GM23338 (cell line): Measurements from ENCODE around the gene NCBP3. TPM values are rescaled to one million over a fixed set of nuclear protein-coding genes. Genes with fewer than 3 reads are reported as not detected.

ENCODE experiments used
- ATAC-seq: fragments of 200-7000 bp; cut with Tn5 transposase; 3 replicates; pipeline ENCODE4 v1.9.1; 2020
- DNase-seq: peaks from one replicate; pipeline ENCODE4 v3.0.0-alpha.2; 2015; ENCODE audit warnings: low spot score
- H2AFZ ChIP-seq: fragments of 200-600 bp; sonication (generic); 2 replicates; pipeline ENCODE4 v1.8.0; 2016; ENCODE audit warnings: antibody characterized with exemption, mild to moderate bottlenecking, moderate library complexity
- H3F3A ChIP-seq: fragments of 200-600 bp; sonication (generic); replicated peaks from 2 replicates; pipeline ENCODE4 v1.8.0; 2017; ENCODE audit warnings: antibody characterized with exemption, mixed run types, low read depth
- H3K27ac ChIP-seq: fragments of 200-600 bp; sonication (generic); 2 replicates; pipeline ENCODE4 v1.6.1; 2016; ENCODE audit warnings: low read depth
- H3K27me3 ChIP-seq: fragments of 200-600 bp; sonication (generic); 2 replicates; pipeline ENCODE4 v1.8.0; 2016; ENCODE audit warnings: mild to moderate bottlenecking, mixed run types, moderate library complexity; ENCODE audit not compliant: insufficient read depth
- H3K36me3 ChIP-seq: fragments of 200-600 bp; sonication (generic); 2 replicates; pipeline ENCODE4 v1.8.0; 2016; ENCODE audit warnings: mild to moderate bottlenecking; ENCODE audit not compliant: insufficient read depth
- H3K4me1 ChIP-seq: fragments of 200-600 bp; sonication (generic); 2 replicates; pipeline ENCODE4 v1.8.0; 2016; ENCODE audit warnings: mild to moderate bottlenecking, moderate library complexity; ENCODE audit not compliant: insufficient read depth
- H3K4me2 ChIP-seq: fragments of 200-600 bp; sonication (generic); 2 replicates; pipeline ENCODE4 v1.7.1; 2017; ENCODE audit warnings: mixed run types
- H3K4me3 ChIP-seq: fragments of 200-600 bp; sonication (generic); 2 replicates; pipeline ENCODE4 v1.6.1; 2016; ENCODE audit warnings: mixed run types
- H3K79me2 ChIP-seq: fragments of 200-600 bp; sonication (generic); replicated peaks from 2 replicates; pipeline ENCODE4 v1.8.0; 2017; ENCODE audit warnings: mild to moderate bottlenecking; ENCODE audit not compliant: insufficient read depth
- H3K9me2 ChIP-seq: fragments of 200-600 bp; sonication (generic); 2 replicates; pipeline ENCODE4 v1.8.0; 2017; ENCODE audit not compliant: insufficient read depth
- H4K20me1 ChIP-seq: fragments of 200-600 bp; sonication (generic); replicated peaks from 2 replicates; pipeline ENCODE4 v1.8.0; 2017; ENCODE audit warnings: mild to moderate bottlenecking; ENCODE audit not compliant: insufficient read depth
- H3K27ac Mint-ChIP-seq: 2 replicates; pipeline ENCODE4 v1.8.0; 2020; ENCODE audit warnings: inconsistent platforms, mild to moderate bottlenecking, moderate library complexity, mixed read lengths
- H3K27me3 Mint-ChIP-seq: 3 replicates; pipeline ENCODE4 v1.8.0; 2022; ENCODE audit warnings: low read depth, mild to moderate bottlenecking, moderate library complexity, mixed read lengths, inconsistent platforms; ENCODE audit not compliant: insufficient read depth, poor library complexity
- H3K36me3 Mint-ChIP-seq: 3 replicates; pipeline ENCODE4 v1.8.0; 2021; ENCODE audit warnings: low read depth, mild to moderate bottlenecking, inconsistent platforms, moderate library complexity, mixed read lengths
- H3K4me1 Mint-ChIP-seq: 3 replicates; pipeline ENCODE4 v1.8.0; 2020; ENCODE audit warnings: mild to moderate bottlenecking, inconsistent platforms, mixed read lengths
- H3K4me3 Mint-ChIP-seq: 3 replicates; pipeline ENCODE4 v1.8.0; 2021; ENCODE audit warnings: moderate library complexity, mild to moderate bottlenecking, inconsistent platforms, mixed read lengths
- H3K9me3 Mint-ChIP-seq: 3 replicates; pipeline ENCODE4 v1.8.0; 2020; ENCODE audit warnings: moderate library complexity, mild to moderate bottlenecking, inconsistent platforms, mixed read lengths
- CREB1 ChIP-seq: fragments of 250-450 bp; sonication (Bioruptor Pico); IDR thresholded peaks from 2 replicates; pipeline ENCODE4 v1.5.0; 2020; ENCODE audit warnings: low read depth, mild to moderate bottlenecking, moderate library complexity
- EZH2 ChIP-seq: fragments of 200-600 bp; sonication (generic); IDR thresholded peaks from one replicate; pipeline ENCODE4 v1.8.0; 2017; ENCODE audit warnings: antibody characterized with exemption, mild to moderate bottlenecking, low read depth; ENCODE audit not compliant: unreplicated experiment
- EZH2phosphoT487 ChIP-seq: fragments of 200-600 bp; sonication (generic); IDR thresholded peaks from one replicate; pipeline ENCODE4 v1.8.1; 2018; ENCODE audit warnings: antibody characterized with exemption; ENCODE audit not compliant: unreplicated experiment
- STAT1 ChIP-seq: IDR thresholded peaks from one replicate; pipeline ENCODE4 v1.6.1; 2016; ENCODE audit warnings: antibody characterized with exemption; ENCODE audit not compliant: unreplicated experiment
- ZNF331 ChIP-seq: fragments of 250-450 bp; sonication (Bioruptor Pico); IDR thresholded peaks from 2 replicates; pipeline ENCODE4 v1.5.0; 2020; ENCODE audit warnings: low read depth, mild to moderate bottlenecking, moderate library complexity
- ZNF462 ChIP-seq: fragments of 250-450 bp; sonication (Bioruptor Pico); IDR thresholded peaks from 2 replicates; pipeline ENCODE4 v1.5.0; 2020; ENCODE audit warnings: mild to moderate bottlenecking, moderate library complexity
- polyA plus RNA-seq: library from polyadenylated mRNA; unstranded; fragments of >200 nt; fragmentation: Nextera tagmentation; extraction: Ambion mirVana; gene quantifications from 2 replicates; pipeline ENCODE4 v1.2.1, GENCODE V29; 2016
- total RNA-seq: library from RNA; depleted of rRNA; stranded (reverse); fragments of >200 nt; shearing (Covaris generic); gene quantifications from 2 replicates; pipeline ENCODE4 v1.2.3, GENCODE V29; 2014
- TF ChIP-seq, protein P1 (sequence below), 2 experiments: fragments of 200-600 bp in 1 of 2; sonication (generic) in 1 of 2; conservative IDR thresholded peaks; 2 replicates each; pipeline versions ENCODE4 v1.5.1 to v1.6.1; 2016 to 2017; ENCODE audit warnings: antibody characterized with exemption in 2 of 2, low read depth in 2 of 2, mild to moderate bottlenecking in 2 of 2, moderate library complexity in 1 of 2
- TF ChIP-seq, protein P2 (sequence below): IDR thresholded peaks from 2 replicates; pipeline ENCODE4 v1.6.1; 2016; ENCODE audit warnings: antibody characterized with exemption

Gene NCBP3
- total and polyA plus RNA-seq, 2 experiments from 2014 or later, result 35.5 to 42.8 TPM

- Mint-ChIP-seq H3K9me3 (no peaks in the 10 kb centered on the region; the same call in 2 of the 3 replicates), H3K27ac (no peak overlapping the region), H3K4me1 (no peaks in the 10 kb centered on the region), H3K36me3 (peaks cover 61% of the 10 kb centered on the region), H3K4me3 (no peak overlapping the region), H3K27me3 (no peaks in the 10 kb centered on the region)
- no peaks in the 10 kb centered on the region; the same call in 1 of the 2 replicates for H3F3A ChIP-seq
- H3K27me3 ChIP-seq, result no peaks in the 10 kb centered on the region
- no peak overlapping the region for H3K4me2 ChIP-seq
- no peak overlapping the region for H3K27ac ChIP-seq
- H3K9me2 ChIP-seq, result no peaks in the 10 kb centered on the region
- peaks cover 31% of the 10 kb centered on the region for H3K79me2 ChIP-seq
- peaks cover 21% of the 10 kb centered on the region for H4K20me1 ChIP-seq
- peak; percentile 69 for ATAC-seq
- TF ChIP-seq CREB1 (no peak), ZNF331 (CRISPR knock-in tag) (no peak), STAT1 (no peak), EZH2 (no peak), ZNF462 (CRISPR knock-in tag) (no peak), EZH2phosphoT487 (no peak)
- TF ChIP-seq, protein P1, sequence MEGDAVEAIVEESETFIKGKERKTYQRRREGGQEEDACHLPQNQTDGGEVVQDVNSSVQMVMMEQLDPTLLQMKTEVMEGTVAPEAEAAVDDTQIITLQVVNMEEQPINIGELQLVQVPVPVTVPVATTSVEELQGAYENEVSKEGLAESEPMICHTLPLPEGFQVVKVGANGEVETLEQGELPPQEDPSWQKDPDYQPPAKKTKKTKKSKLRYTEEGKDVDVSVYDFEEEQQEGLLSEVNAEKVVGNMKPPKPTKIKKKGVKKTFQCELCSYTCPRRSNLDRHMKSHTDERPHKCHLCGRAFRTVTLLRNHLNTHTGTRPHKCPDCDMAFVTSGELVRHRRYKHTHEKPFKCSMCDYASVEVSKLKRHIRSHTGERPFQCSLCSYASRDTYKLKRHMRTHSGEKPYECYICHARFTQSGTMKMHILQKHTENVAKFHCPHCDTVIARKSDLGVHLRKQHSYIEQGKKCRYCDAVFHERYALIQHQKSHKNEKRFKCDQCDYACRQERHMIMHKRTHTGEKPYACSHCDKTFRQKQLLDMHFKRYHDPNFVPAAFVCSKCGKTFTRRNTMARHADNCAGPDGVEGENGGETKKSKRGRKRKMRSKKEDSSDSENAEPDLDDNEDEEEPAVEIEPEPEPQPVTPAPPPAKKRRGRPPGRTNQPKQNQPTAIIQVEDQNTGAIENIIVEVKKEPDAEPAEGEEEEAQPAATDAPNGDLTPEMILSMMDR (conservative IDR thresholded peaks at IDR 0.05; ENCODE audit: low read depth in 2 of 2), result peak; percentile 80 to 87
- TF ChIP-seq, protein P2, sequence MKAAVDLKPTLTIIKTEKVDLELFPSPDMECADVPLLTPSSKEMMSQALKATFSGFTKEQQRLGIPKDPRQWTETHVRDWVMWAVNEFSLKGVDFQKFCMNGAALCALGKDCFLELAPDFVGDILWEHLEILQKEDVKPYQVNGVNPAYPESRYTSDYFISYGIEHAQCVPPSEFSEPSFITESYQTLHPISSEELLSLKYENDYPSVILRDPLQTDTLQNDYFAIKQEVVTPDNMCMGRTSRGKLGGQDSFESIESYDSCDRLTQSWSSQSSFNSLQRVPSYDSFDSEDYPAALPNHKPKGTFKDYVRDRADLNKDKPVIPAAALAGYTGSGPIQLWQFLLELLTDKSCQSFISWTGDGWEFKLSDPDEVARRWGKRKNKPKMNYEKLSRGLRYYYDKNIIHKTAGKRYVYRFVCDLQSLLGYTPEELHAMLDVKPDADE, result no peak
- H3K4me1 ChIP-seq, result no peaks in the 10 kb centered on the region
- H2AFZ ChIP-seq, result no peak overlapping the region
- DNase-seq, result peak; percentile 90
- peaks cover 33% of the 10 kb centered on the region for H3K36me3 ChIP-seq
- no peak overlapping the region for H3K4me3 ChIP-seq
Observed at GRCh38 chr17:3827124-3827773, 18.8 kb downstream of the NCBP3 start.
